ENCODE data around the gene TRPM3.

DNA sequence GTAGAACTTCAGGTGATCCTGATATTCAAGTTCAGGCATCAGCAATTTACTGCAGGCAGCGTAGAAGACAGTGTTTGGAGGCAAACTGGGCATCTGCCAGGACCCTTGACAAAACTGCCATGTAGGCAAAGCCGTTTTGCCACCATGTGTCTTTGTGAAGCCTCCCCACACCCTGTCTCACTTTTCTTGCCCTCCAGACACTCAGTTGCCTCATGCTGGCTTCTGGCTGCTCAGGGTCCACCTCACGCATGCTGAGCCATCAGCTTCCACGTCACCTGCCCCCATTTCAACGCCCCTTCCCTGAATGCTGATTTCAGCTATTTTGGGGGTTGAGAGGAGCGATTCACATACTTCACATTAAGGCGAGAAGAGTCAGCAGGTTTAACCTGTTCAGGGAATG is 541.7 kb downstream of the TRPM3 start:
- TF ChIP-seq IKZF1 (IDR thresholded peaks at IDR 0.05) = no peak
- TF ChIP-seq FIP1L1 (IDR thresholded peaks at IDR 0.05; ENCODE audit: borderline replicate concordance, insufficient read depth, low read depth, low read length) = no peak
- TF ChIP-seq SOX6 (IDR thresholded peaks at IDR 0.05) = no peak
- TF ChIP-seq SOX6 (CRISPR knock-in tag; IDR thresholded peaks at IDR 0.05) = no peak
- TF ChIP-seq, protein P1, sequence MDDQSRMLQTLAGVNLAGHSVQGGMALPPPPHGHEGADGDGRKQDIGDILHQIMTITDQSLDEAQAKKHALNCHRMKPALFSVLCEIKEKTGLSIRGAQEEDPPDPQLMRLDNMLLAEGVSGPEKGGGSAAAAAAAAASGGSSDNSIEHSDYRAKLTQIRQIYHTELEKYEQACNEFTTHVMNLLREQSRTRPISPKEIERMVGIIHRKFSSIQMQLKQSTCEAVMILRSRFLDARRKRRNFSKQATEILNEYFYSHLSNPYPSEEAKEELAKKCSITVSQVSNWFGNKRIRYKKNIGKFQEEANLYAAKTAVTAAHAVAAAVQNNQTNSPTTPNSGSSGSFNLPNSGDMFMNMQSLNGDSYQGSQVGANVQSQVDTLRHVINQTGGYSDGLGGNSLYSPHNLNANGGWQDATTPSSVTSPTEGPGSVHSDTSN (CRISPR knock-in tag; IDR thresholded peaks at IDR 0.05; ENCODE audit: borderline replicate concordance) = no peak
- TF ChIP-seq JUN (CRISPR knock-in tag; IDR thresholded peaks at IDR 0.05) = no peak

All from HepG2 (cell line).